GM03348 (cell line): Measurements from ENCODE around the gene ASAP3.
"Not testable (repeated sequence)": the region's sequence is repeated elsewhere in the genome, so short reads cannot be mapped to it uniquely, and the experiment has no call there.

Experiments
- DNase-seq: peaks from one replicate; pipeline ENCODE4 v3.0.0; 2012; ENCODE audit warnings: low spot score

ASAP3 gene

GRCh38 chr1:23514111-23514679, 30.2 kb upstream of the ASAP3 start:
- no peak for DNase-seq

DNA sequence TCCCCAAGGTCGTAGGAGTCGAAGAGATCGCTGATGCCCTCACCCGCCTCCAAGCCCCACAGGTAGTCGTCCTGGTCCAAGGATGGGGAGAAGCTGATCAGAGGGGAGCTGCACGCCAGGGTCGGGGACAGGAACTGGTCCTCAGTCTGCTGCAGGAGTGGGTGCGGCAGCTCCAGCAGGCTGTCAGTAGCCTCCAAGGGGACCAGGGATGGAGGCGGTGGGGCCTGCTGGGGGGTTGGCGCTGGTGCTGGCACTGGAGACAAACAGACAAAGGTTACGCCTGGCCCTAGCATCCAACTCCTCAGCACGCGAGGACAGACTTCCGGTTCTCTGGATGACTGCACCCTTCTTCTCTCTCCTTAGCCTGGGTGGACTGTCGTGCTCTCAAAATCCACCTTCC, 25.9 kb upstream of the ASAP3 start:
- DNase-seq = no peak

- no peak for DNase-seq
Measured at GRCh38 chr1:23506376-23507107, 22.6 kb upstream of the ASAP3 start.

DNA sequence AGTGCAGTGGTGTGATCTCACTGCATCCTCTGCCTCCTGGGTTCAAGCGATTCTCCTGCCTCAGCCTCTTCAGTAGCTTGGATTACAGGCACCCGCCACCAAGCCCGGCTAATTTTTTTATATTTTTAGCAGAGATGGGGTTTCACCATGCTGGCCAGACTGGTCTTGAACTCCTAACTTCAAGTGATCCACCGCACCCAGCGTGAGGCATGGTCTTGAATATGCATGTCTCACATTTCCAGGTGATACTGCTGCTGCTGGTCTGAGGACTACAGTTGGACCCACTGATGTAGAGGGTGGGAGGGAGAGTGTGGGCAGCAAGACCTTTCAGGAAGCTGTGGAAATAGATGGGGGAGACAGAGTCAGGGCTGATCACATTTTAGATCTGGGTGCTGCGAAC, 21.9 kb upstream of the ASAP3 start:
- no peak for DNase-seq

- DNase-seq = not testable (repeated sequence)
Measured at GRCh38 chr1:23504156-23504555, 20.2 kb upstream of the ASAP3 start.

GRCh38 chr1:23502951-23503350, 19.0 kb upstream of the ASAP3 start:
- no peak for DNase-seq

GRCh38 chr1:23500466-23500865, 16.5 kb upstream of the ASAP3 start:
- DNase-seq = no peak

DNA sequence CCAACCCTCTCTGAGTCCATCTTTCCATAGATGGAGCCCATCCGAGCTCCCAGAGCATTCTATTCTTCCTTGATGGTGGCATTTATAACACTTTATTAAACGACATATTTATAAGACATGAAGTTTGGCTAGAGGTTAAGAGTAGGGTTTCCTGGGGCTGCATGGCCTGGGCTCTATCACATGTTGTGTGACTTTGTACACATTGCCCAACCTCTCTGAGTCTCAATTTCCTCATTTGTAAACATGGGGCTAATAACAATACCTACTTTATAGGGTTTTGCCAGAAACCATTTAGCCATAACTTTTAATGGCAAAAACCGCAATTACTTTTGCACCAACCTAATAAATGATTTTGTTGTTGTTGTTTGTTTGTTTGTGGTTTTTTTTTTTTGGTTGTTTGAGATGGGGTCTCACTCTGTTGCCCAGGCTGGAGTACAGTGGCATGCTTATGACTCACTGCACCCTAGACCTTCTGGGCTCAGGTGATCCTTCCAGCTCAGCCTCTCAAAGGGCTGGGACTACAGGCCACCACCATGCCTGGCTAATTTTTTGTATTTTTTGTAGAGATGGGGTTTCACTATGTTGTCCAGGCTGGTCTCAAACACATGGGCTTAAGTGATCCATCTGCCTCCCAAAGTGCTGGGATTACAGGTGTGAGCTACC, 13.9 kb upstream of the ASAP3 start:
- DNase-seq = no peak

- DNase-seq = no peak
Measured at GRCh38 chr1:23496490-23497181, 12.7 kb upstream of the ASAP3 start.

GRCh38 chr1:23494836-23495235, 10.9 kb upstream of the ASAP3 start:
- not testable (repeated sequence) for DNase-seq

DNA sequence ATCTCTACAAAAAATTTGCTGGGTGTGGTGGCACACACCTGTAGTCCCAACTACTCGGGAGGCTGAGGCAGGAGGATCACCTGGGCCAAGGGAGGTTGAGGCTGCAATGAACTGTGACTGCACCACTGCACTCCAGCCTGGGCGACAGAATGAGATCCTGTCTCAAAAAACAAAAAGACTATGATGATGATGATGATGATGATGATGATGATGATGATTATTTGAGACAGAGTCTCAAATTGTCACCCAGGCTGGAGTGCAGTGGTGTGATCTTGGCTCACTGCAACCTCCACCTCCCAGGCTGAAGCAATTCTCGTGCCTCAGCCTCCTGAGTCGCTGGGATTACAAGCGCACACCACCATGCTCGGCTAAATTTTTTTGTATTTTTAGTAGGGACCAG, 8.8 kb upstream of the ASAP3 start:
- not testable (repeated sequence) for DNase-seq

- no peak for DNase-seq
Measured at GRCh38 chr1:23492132-23492720, 8.2 kb upstream of the ASAP3 start.

- no peak for DNase-seq
Measured at GRCh38 chr1:23489842-23490241, 5.9 kb upstream of the ASAP3 start.

GRCh38 chr1:23485002-23485332, 988 bp upstream of the ASAP3 start:
- no peak for DNase-seq

GRCh38 chr1:23484253-23485001, 448 bp upstream of the ASAP3 start:
- DNase-seq = peak; percentile 99

GRCh38 chr1:23481904-23482303, 2.1 kb downstream of the ASAP3 start:
- no peak for DNase-seq

DNA sequence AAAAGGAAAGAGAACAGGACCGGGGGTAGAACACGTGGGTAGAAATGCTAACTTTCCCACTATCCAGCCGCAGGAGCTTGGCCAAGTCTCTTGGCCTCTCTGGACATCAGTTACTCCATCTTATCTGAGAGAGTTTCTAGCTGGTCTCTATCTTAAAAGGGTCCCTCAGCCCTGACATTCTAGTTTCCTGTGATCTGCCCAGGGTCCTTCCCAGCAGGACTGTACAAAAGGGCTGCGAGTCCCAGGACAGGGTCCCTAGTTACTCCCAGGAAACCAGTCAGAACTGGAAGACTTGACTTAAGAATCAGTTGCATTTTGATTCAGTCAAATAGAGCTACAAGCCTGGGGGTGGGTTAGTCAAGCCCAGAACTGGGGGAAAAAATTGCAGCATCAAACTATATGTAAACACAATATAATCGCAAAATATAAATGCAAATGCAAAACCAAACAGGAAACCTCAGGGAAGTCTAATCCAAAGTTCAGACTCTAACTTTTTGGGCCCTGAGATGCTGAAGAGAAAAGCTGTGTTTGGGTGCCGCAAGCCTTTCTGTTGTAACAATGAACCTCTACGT, 2.9 kb downstream of the ASAP3 start:
- no peak for DNase-seq

- DNase-seq = no peak
Measured at GRCh38 chr1:23480187-23481025, 3.6 kb downstream of the ASAP3 start.

DNA sequence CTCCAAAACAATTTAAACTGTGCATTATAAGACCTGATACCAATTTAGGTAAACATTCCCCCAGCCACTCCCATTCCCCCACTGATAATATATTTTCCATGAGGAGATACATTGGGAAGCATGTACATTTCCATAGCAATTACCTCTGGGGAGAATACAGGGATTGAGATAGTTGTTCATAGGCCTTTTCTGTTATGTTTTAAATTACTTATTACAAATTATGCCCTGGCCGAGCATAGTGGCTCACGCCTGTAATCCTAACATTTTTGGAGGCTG, 4.4 kb downstream of the ASAP3 start:
- DNase-seq = no peak

- DNase-seq = peak; percentile 40
Measured at GRCh38 chr1:23478896-23479665, 4.9 kb downstream of the ASAP3 start.
